T-helper 2 cell treated with Interferon-gamma antibody and Interleukin-4, amounts not matched to agents 5 μg/mL and 100 μg/mL, for 36 hours (primary cell): ENCODE results near the gene LYPD6.

Experiments used
- DNase-seq: peaks from one replicate; pipeline ENCODE4 v3.0.0; 2021; ENCODE audit warnings: low spot score
- H3K27ac Mint-ChIP-seq: one replicate; pipeline ENCODE4 v1.8.0; 2021; ENCODE audit warnings: mild to moderate bottlenecking, mixed read lengths
- H3K27me3 Mint-ChIP-seq: one replicate; pipeline ENCODE4 v1.8.0; 2021; ENCODE audit warnings: low read depth, mixed read lengths
- H3K36me3 Mint-ChIP-seq: one replicate; pipeline ENCODE4 v1.8.0; 2021; ENCODE audit warnings: low read depth, mixed read lengths
- H3K4me1 Mint-ChIP-seq: one replicate; pipeline ENCODE4 v1.8.0; 2021; ENCODE audit warnings: low read depth, mixed read lengths
- H3K4me3 Mint-ChIP-seq: one replicate; pipeline ENCODE4 v1.8.0; 2022; ENCODE audit warnings: mild to moderate bottlenecking, moderate library complexity, mixed read lengths
- H3K9me3 Mint-ChIP-seq: one replicate; pipeline ENCODE4 v1.8.0; 2021; ENCODE audit warnings: mixed read lengths

LYPD6 gene

GRCh38 chr2:149464396-149464795 is 134.0 kb downstream of the LYPD6 start:
- no peak for DNase-seq
- Mint-ChIP-seq H3K27me3 (peaks cover 3% of the 10 kb centered on the region), H3K36me3 (no peaks in the 10 kb centered on the region), H3K9me3 (peaks cover 13% of the 10 kb centered on the region), H3K4me3 (no peak overlapping the region), H3K4me1 (no peaks in the 10 kb centered on the region), H3K27ac (no peak overlapping the region)

- peaks cover 7% of the 10 kb centered on the region for H3K9me3 Mint-ChIP-seq
- H3K27me3 Mint-ChIP-seq = peaks cover 3% of the 10 kb centered on the region
- H3K4me3 Mint-ChIP-seq = no peak overlapping the region
- no peak overlapping the region for H3K27ac Mint-ChIP-seq
- H3K4me1 Mint-ChIP-seq = no peaks in the 10 kb centered on the region
- DNase-seq = no peak
- no peaks in the 10 kb centered on the region for H3K36me3 Mint-ChIP-seq
Measured at GRCh38 chr2:149465873-149466272, 135.5 kb downstream of the LYPD6 start.

- peaks cover 3% of the 10 kb centered on the region for H3K9me3 Mint-ChIP-seq
- no peak for DNase-seq
- peaks cover 3% of the 10 kb centered on the region for H3K27me3 Mint-ChIP-seq
- H3K4me3 Mint-ChIP-seq = no peak overlapping the region
- no peak overlapping the region for H3K27ac Mint-ChIP-seq
- H3K4me1 Mint-ChIP-seq = no peaks in the 10 kb centered on the region
- H3K36me3 Mint-ChIP-seq = no peaks in the 10 kb centered on the region
Measured at GRCh38 chr2:149466635-149467034, 136.2 kb downstream of the LYPD6 start.

GRCh38 chr2:149467436-149467835 is 137.0 kb downstream of the LYPD6 start:
- Mint-ChIP-seq H3K36me3 (no peaks in the 10 kb centered on the region), H3K4me3 (no peak overlapping the region), H3K27ac (no peak overlapping the region), H3K27me3 (peaks cover 3% of the 10 kb centered on the region), H3K9me3 (no peaks in the 10 kb centered on the region), H3K4me1 (no peaks in the 10 kb centered on the region)
- no peak for DNase-seq

- H3K4me3 Mint-ChIP-seq = no peak overlapping the region
- no peaks in the 10 kb centered on the region for H3K36me3 Mint-ChIP-seq
- no peak overlapping the region for H3K27ac Mint-ChIP-seq
- H3K4me1 Mint-ChIP-seq = no peaks in the 10 kb centered on the region
- DNase-seq = no peak
- H3K27me3 Mint-ChIP-seq = peaks cover 3% of the 10 kb centered on the region
- no peaks in the 10 kb centered on the region for H3K9me3 Mint-ChIP-seq
Measured at GRCh38 chr2:149468636-149469035, 138.2 kb downstream of the LYPD6 start.

- no peaks in the 10 kb centered on the region for H3K36me3 Mint-ChIP-seq
- H3K4me1 Mint-ChIP-seq = no peaks in the 10 kb centered on the region
- no peak overlapping the region for H3K4me3 Mint-ChIP-seq
- H3K9me3 Mint-ChIP-seq = no peaks in the 10 kb centered on the region
- H3K27ac Mint-ChIP-seq = no peak overlapping the region
- H3K27me3 Mint-ChIP-seq = peaks cover 3% of the 10 kb centered on the region
- DNase-seq = no peak
Measured at GRCh38 chr2:149470046-149470445, 139.7 kb downstream of the LYPD6 start.

GRCh38 chr2:149472413-149472812 is 142.0 kb downstream of the LYPD6 start:
- Mint-ChIP-seq H3K36me3 (no peaks in the 10 kb centered on the region), H3K4me1 (no peaks in the 10 kb centered on the region), H3K4me3 (no peak overlapping the region), H3K27me3 (peaks cover 3% of the 10 kb centered on the region), H3K9me3 (no peaks in the 10 kb centered on the region), H3K27ac (no peak overlapping the region)
- no peak for DNase-seq

- Mint-ChIP-seq H3K27me3 (peaks cover 2% of the 10 kb centered on the region), H3K4me3 (no peak overlapping the region), H3K9me3 (no peaks in the 10 kb centered on the region), H3K4me1 (no peaks in the 10 kb centered on the region), H3K27ac (no peak overlapping the region), H3K36me3 (no peaks in the 10 kb centered on the region)
- DNase-seq = no peak
Measured at GRCh38 chr2:149473068-149473467, 142.7 kb downstream of the LYPD6 start.

- no peaks in the 10 kb centered on the region for H3K4me1 Mint-ChIP-seq
- DNase-seq = no peak
- H3K36me3 Mint-ChIP-seq = no peaks in the 10 kb centered on the region
- H3K4me3 Mint-ChIP-seq = no peak overlapping the region
- H3K27ac Mint-ChIP-seq = no peak overlapping the region
- H3K27me3 Mint-ChIP-seq = no peaks in the 10 kb centered on the region
- no peaks in the 10 kb centered on the region for H3K9me3 Mint-ChIP-seq
Measured at GRCh38 chr2:149473521-149473920, 143.1 kb downstream of the LYPD6 start.

GRCh38 chr2:149483004-149483605 is 152.7 kb downstream of the LYPD6 start:
- Mint-ChIP-seq H3K4me3 (no peak overlapping the region), H3K36me3 (no peaks in the 10 kb centered on the region), H3K9me3 (no peaks in the 10 kb centered on the region), H3K27me3 (peaks cover 2% of the 10 kb centered on the region), H3K27ac (no peak overlapping the region), H3K4me1 (no peaks in the 10 kb centered on the region)
- no peak for DNase-seq

- no peak for DNase-seq
- no peaks in the 10 kb centered on the region for H3K9me3 Mint-ChIP-seq
- no peaks in the 10 kb centered on the region for H3K36me3 Mint-ChIP-seq
- H3K27ac Mint-ChIP-seq = no peak overlapping the region
- H3K4me3 Mint-ChIP-seq = no peak overlapping the region
- peaks cover 2% of the 10 kb centered on the region for H3K27me3 Mint-ChIP-seq
- no peaks in the 10 kb centered on the region for H3K4me1 Mint-ChIP-seq
Measured at GRCh38 chr2:149486664-149487063, 156.3 kb downstream of the LYPD6 start.

- Mint-ChIP-seq H3K36me3 (no peaks in the 10 kb centered on the region), H3K27me3 (peaks cover 2% of the 10 kb centered on the region), H3K4me3 (no peak overlapping the region), H3K27ac (no peak overlapping the region), H3K9me3 (no peaks in the 10 kb centered on the region), H3K4me1 (no peaks in the 10 kb centered on the region)
- no peak for DNase-seq
Measured at GRCh38 chr2:149487189-149487588, 156.8 kb downstream of the LYPD6 start.

- DNase-seq = no peak
- Mint-ChIP-seq H3K4me1 (no peaks in the 10 kb centered on the region), H3K27ac (no peak overlapping the region), H3K36me3 (no peaks in the 10 kb centered on the region), H3K4me3 (no peak overlapping the region), H3K9me3 (no peaks in the 10 kb centered on the region), H3K27me3 (peaks cover 2% of the 10 kb centered on the region)
Measured at GRCh38 chr2:149488706-149489440, 158.5 kb downstream of the LYPD6 start.

- Mint-ChIP-seq H3K4me1 (no peaks in the 10 kb centered on the region), H3K27ac (no peak overlapping the region), H3K27me3 (peaks cover 2% of the 10 kb centered on the region), H3K4me3 (no peak overlapping the region), H3K9me3 (no peaks in the 10 kb centered on the region), H3K36me3 (no peaks in the 10 kb centered on the region)
- no peak for DNase-seq
Measured at GRCh38 chr2:149489452-149489851, 159.1 kb downstream of the LYPD6 start.

GRCh38 chr2:149490296-149490695 is 159.9 kb downstream of the LYPD6 start:
- H3K36me3 Mint-ChIP-seq = no peaks in the 10 kb centered on the region
- no peaks in the 10 kb centered on the region for H3K9me3 Mint-ChIP-seq
- DNase-seq = no peak
- no peak overlapping the region for H3K27ac Mint-ChIP-seq
- H3K27me3 Mint-ChIP-seq = peaks cover 2% of the 10 kb centered on the region
- H3K4me3 Mint-ChIP-seq = no peak overlapping the region
- no peaks in the 10 kb centered on the region for H3K4me1 Mint-ChIP-seq
